GM18519 (cell line): ENCODE results near the gene ZMYM4.
A peak's percentile ranks its signal among the peaks of the same experiment; 100 is the strongest.
"Not testable (repeated sequence)": the region's sequence is repeated elsewhere in the genome, so short reads cannot be mapped to it uniquely, and the experiment has no call there.

ENCODE experiments used
- ATAC-seq: cut with Tn5 transposase; IDR thresholded peaks from one replicate; pipeline ENCODE4 v1.9.1; 2021; ENCODE audit warnings: mild to moderate bottlenecking, moderate library complexity; ENCODE audit not compliant: unreplicated experiment, low FRiP score

ZMYM4 gene

DNA sequence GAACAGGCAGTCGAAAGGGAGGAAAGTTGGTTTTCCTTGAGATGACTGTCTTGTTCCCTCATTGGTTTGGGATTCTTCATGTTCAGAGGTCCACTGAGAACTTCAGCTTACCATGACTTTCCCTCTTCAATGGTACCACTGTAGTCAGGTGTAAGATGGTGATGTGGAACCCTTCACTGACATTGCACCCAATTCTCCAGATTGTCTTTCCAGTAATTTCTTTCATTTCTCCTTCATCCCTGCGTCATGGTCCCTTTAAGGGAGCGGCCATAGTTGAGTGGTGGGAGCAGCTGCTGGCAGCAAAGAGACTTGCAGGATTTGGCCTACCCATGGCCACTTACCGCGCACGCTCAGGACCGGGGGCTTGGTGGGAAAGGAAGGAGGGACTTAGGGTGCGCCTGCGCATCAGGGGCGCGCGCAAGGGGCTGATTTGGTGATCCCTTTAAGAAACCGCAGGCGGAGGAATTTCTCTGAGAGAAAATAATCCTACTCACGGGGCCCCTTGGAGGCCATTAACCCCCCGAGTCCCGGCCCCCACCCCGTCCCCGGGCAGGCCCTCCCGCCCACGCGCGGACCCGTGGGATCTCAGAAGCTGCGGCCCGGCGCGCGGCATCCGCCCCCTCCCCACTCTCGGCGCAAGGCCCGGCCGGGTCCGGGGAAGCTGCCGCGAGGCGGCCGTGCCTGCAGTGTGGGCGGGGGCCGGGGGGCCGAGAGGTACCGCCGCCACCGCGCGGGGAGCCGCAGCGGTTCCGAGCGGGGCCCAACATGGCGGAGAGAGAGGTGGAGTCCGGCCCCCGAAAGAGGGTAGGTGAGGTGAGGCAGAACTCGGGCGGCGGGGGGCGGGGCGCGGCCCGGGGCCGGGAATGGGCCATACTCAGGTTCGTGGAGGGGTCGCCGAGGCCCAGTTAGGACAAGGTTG lies at the start of gene ZMYM4:
ZMYM4 (plus strand) TSS at position 428 of the 919 bp plus-strand sequence; CDS start at position 766, 338 bp downstream.
- peak; percentile 62 for ATAC-seq

DNA sequence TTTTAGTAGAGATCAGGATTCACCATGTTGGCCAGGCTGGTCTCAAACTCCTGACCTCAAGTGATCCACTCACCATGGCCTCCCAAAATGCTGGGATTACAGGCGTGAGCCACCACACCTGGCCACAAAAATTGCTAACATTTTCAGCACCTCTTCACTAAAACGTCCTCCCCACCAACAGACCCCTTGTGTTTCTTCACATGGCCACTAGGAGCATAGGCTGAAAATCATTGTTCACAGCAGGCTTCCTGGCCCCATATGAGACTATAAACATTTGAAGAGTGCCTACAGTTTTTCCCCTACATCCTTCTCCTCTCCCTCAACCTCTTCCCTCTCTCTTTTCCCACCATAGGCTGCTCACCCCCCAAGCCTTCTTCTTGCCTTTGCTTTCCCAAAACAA lies 47.5 kb upstream of the ZMYM4 start:
- no peak for ATAC-seq

- no peak for ATAC-seq
Observed at GRCh38 chr1:35222322-35223083, 46.0 kb upstream of the ZMYM4 start.

DNA sequence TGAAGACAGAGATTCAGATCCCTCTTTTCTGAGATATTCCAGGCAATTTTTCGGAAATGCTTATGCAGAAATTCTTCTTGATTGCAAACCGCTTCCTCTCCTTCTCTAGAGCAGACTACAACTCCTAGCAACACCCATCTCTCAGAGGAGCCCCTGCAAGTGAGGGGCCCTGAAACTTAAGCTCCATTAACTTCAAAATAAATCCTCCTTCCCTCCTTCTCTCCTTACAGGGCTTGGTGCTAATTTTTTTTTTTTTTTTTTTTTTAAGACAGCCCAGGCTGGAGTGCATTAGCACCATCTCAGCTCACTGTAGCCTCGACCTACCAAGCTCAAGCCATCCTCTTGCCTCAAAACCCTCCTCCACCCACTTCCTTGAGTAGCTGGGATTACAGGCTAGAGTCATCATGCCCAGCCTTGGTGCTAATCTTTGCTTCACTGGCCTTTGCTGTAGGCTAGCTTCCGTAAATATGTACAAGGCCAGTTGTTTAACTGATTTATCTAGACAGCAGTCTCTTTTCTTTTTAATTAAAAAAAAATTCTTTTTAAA lies 45.4 kb upstream of the ZMYM4 start:
- ATAC-seq: no peak

DNA sequence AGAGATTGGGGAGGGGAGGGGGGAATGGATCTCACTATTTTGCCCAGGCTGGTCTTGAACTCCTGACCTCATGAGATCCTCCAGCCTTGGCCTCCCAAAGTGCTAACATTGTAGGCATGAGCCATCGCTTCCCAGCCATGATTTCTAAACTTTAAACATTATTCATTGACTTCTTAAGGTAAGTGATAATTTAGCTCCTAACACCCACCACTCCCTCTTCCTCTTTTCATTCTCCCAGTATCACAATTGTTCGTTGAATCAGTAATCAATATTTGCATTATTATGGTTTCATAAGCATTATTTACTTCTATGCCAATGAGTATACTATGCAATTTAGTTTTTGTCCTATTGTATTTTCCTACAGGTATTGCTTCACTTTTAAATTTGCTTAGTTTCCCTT lies 42.0 kb upstream of the ZMYM4 start:
- no peak for ATAC-seq

DNA sequence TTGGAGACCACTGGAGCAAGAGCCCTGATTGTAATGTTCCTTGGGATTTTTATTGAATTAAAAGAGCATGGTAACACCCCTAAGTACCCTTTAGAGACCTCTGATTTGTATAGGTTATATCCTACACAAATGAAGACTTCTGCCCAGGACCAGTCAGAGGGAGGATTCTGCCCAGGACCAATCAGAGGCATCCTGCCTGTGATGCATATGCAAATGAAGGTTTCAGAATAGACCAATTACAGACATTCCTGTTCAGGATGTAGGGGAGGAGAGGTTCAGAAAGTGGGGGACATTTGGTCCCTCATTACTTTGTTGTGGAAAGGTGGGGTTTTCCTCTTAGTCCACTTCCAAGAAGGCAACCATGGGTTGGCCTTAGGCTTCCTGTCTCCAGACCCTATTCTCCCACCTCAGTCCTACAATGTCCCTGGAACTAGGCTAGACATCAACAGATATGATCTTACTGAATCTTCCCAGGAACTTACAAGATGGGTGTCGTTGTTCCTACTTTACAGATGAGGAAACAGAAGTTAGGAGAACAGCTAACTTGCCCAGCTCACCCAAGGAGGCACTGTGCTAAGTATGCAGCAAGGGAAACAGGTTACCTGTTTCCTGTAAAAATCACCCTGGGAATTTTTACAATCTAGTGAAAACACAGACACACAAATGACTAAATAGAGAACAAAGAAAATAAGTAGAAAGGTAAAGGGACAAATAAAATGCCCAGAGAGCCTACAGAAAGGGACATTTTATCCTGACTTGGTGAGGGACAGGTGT lies 38.7 kb upstream of the ZMYM4 start:
- ATAC-seq: no peak

- ATAC-seq: no peak
Observed at GRCh38 chr1:35231287-35231686, 37.2 kb upstream of the ZMYM4 start.

GRCh38 chr1:35236772-35237171 lies 31.7 kb upstream of the ZMYM4 start:
- not testable (repeated sequence) for ATAC-seq

GRCh38 chr1:35243691-35244090 lies 24.8 kb upstream of the ZMYM4 start:
- ATAC-seq: no peak

- ATAC-seq: no peak
Observed at GRCh38 chr1:35247256-35247655, 21.3 kb upstream of the ZMYM4 start.

DNA sequence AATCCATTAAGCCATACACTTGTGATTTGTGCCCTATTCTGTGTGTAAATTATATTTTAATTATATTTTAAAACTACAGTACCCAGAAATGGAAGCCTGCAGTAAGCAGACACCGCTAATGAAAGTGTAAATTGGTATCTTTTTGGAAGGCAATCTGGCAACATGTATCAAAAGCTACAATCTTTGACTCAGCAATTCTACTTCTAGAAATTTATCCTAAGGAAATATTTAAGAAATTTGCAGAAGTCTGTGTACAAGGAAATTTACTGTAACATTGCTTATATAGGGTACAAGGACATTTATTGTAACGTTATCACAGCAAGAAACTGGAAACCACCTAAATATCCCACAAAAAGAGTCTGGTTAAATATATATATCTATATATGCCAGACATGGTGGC lies 14.6 kb upstream of the ZMYM4 start:
- ATAC-seq: no peak

DNA sequence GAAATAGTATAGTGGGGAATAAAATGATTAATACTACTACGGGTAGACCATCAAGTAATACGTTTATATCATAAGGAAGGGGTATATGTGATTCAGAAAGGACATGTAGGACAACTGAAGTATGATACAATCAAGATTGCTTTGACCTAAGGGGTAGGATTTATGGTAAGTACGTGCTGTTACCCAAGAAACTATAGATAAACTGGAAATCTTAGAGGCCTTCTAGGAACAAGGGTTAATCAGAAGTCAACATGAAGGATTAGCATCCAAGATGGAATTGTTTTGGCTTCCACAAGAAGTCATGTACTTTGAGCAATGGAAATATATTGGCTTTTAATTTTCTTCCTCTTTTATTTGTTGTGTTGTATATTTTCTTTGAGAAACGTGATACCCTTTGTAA lies 13.2 kb upstream of the ZMYM4 start:
- ATAC-seq: no peak

DNA sequence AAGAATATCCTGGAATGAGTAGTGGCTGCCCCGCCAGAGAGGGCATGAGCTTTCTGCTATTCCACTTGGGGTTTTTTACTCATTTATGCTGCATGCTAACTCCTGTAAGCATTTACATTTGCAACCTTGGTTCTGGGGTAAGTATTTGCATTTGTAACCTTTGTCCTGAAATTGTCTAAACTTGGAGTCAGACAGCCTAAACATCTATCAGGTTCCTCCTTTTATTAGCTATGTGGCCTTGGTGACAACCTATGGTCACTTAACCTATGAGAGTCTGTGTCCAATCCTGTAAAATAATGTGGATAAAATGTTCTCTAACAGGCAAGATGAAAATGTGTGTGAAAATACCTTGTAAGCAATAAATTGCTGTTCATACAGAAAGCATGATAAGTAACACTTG lies 8.9 kb upstream of the ZMYM4 start:
- ATAC-seq: no peak

DNA sequence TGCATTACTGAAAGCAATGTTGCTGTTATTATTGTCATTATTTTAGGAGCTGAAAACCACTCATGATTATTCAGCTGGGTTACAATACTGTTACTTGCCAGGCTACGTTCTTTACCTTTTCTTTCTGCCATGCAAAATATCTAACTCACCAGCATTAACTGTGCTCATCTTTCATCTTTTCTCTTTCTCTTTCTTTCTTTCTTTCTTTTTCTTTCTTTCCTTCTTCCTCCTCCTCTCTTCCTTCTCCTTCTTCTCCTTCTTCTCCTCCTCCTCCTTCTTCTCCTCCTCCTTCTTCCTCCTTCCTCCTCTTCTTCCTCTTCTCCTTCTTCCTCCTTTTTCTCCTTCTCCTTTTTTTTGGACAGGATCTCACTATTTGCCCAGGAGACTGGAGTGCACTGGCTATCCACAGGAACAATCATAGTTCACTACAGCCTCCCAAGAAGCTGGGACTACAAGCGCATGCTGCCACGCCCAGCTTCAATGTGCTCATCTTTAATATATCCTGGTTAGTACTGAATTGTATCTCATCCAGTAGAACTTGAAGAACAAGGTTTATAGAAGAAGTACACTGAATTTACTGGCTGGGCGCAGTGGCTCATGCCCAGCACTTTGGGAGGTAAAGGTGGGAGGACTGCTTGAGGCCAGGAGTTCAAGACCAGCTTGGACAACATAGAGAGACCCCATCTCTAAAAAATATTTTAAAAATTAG lies 6.9 kb upstream of the ZMYM4 start:
- no peak for ATAC-seq

- ATAC-seq: no peak
Observed at GRCh38 chr1:35264035-35264434, 4.5 kb upstream of the ZMYM4 start.

DNA sequence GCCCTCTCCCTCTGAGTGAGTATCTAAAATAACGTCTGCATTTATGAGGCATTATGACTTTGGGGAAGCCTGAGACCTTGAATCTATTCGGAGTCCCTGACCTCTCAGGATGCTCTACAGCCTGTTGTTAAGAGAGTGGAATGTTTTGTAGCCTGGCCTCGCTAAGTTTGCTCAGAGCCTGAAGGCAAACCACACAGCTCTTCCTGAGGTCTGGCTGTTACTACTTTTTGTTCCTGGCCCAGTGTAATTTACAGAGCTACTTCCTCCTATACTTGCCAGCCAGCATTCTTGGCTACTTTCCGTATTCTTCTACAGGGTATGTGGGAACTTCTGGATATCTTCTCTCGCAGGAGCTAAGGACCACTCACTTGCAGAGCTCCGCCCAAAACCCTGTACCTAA lies 3.6 kb upstream of the ZMYM4 start:
- ATAC-seq: no peak

- ATAC-seq: no peak
Observed at GRCh38 chr1:35266306-35266705, 2.2 kb upstream of the ZMYM4 start.

GRCh38 chr1:35269201-35269988 lies 886 bp downstream of the ZMYM4 start:
- no peak for ATAC-seq

GRCh38 chr1:35269989-35270289 lies 1.4 kb downstream of the ZMYM4 start:
- ATAC-seq: no peak
